ENCODE measurements around the gene OR10P1.

OR10P1 gene

DNA sequence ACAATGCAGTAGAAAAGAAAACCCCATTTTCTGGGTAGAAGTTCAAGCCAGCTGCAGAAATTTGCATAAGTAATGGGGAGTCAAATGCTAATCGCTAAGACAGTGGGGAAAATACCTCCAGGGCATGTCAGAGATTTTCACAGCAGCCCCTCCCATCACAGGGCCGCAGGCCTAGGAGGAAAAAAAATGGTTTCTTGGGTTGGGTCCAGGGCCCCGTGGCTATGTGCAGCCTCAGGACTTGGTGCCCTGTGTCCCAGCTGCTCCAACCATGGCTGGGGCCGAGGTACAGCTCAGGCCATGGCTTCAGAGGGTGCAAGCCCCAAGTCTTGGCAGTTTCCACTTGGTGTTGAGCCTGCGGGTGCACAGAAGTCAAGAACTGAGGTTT is 14.6 kb downstream of the OR10P1 start:
- DNase-seq (ENCODE audit: low read depth, low spot score): no peak

DNA sequence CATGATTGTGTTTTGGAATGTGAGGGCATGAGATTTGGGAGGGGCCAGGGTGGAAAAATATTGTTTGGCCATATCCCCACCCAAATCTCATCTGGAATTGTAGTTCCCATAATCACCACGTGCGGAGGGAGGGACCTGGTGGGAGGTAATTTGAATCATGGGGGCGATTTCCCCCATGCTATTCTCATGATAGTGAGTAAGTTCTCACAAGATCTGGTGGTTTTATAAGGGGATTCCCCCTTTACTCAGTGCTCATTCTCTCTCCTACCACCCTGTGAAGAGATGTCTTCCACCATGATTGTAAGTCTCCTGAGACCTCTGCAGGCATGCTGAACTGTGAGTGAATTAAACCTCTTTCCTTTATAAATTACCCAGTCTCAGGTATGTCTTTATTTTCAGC is 15.7 kb downstream of the OR10P1 start:
- no peak for DNase-seq (ENCODE audit: low read depth, low spot score)

DNA sequence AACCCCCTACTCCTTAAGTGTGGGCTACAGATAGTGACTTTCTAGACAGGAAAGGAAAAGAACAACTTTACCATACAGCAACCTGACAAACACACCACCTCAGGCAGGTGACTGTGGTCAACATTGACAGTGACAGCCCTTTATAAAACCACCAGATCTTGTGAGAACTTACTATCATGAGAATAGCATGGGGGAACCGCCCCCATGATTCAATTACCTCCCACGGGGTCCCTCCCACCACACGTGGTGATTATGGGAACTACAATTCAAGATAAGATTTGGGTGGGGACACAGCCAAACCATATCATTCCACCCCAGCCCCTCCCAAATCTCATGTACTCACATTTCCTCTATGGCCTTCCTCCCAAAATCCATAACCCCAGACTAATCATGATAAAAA is 16.3 kb downstream of the OR10P1 start:
- no peak for DNase-seq (ENCODE audit: low read depth, low spot score)

DNA sequence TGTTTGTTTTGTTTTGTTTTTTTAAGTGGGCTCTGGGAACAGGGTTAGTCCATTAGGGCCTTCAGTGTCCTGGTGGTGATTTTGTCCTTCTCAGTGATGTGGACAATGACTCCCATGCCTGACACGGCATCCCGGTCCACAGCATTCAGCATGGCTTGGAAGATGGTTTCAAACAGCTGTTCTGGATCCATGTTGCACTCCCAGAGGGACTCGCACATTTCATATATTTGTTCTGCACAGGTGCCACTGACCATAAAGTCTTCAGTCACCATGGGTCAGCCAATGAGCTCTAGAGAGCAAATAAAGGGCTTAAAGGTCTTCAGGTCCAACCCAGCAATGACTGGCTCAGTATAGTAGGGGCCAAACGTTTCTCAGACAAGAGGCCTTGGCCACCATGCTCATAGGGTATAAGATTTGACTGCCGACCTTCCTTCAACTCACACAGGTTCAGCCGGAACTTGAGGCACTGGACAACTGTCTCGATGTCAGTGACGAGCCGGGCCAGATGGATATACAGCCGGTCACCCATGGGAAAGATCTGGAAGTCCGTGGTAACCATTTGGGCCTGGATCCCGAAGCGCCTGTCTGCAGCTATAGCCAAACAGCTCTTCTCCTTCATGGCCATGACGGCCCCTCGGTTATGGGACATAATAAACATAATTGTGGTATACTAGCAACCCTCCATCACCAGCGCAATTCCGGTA is 18.0 kb downstream of the OR10P1 start:
- DNase-seq (ENCODE audit: low read depth, low spot score): no peak

DNA sequence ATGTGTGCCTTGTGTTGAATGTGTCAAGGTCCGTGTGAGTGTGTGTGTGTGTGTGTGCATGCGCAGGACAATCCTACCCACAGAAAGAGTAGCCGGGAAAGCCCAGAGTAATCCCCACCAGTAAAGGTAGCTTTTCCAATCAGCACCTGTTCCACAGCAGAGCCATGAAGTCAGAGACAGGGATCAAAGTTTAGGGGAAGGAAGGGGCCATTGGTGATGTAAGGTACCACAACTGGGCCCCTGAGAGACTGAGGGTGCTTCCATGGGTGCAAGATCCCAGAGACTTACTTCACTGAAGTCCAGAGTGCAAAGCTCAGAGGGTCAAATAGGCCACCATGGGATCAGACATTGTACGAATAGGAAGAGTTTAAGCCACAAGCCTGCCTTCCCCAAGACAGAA is 20.5 kb downstream of the OR10P1 start:
- DNase-seq (ENCODE audit: low read depth, low spot score): no peak

DNA sequence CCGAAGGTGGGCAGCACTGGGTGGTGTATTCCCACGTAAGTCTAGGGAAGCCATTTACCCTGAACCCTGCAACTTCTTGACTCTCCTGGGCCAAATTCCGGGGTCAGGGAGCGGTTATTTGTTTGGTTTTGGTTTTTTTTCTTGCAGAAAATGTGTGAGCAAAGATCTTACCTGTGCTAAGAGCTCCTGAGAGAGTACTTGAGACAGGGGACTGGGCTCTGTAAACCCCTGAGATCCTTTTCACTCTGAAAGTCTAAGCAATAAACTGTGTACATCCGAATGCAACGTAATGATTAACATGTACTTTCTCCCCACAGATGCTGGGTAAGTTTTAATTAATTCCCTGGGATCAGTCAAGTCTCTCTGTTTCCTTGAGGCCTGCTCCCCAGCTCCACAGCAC is 21.5 kb downstream of the OR10P1 start:
- DNase-seq (ENCODE audit: low read depth, low spot score): no peak

DNA sequence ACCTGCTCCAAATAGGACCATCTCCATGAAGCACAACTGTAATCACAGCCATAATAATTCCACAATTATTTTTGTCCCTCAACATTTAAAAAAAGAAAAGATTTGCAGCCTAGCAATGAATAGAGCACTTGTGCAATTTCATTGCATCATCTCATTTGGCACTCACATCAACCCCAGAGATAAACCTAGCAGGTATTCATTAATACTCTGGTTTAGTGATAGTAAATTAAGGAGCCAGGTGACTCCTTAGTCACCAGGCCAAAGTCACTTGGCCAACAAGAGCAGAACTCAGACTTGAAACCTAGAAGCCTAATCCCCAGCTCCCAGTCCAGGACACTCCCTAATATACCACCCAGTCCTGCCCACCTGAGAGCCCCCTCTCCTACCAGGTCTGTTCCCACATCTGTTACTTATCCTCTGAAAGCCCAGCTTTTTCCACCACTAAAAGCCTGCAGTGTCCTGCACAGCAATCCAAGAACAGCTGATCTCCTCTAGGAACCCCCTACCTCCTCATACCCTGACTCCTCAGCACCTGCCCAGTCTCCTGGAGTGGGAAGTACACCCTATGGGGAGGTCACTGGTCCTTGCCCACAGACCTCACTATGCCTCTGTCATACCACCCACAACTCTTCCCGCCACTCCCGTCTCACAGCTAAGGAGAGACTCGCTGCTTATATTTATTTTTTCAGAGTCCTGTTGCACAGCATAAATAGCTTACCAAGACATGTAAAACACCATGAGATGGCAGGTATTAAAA is 22.1 kb downstream of the OR10P1 start:
- DNase-seq (ENCODE audit: low read depth, low spot score): no peak

DNA sequence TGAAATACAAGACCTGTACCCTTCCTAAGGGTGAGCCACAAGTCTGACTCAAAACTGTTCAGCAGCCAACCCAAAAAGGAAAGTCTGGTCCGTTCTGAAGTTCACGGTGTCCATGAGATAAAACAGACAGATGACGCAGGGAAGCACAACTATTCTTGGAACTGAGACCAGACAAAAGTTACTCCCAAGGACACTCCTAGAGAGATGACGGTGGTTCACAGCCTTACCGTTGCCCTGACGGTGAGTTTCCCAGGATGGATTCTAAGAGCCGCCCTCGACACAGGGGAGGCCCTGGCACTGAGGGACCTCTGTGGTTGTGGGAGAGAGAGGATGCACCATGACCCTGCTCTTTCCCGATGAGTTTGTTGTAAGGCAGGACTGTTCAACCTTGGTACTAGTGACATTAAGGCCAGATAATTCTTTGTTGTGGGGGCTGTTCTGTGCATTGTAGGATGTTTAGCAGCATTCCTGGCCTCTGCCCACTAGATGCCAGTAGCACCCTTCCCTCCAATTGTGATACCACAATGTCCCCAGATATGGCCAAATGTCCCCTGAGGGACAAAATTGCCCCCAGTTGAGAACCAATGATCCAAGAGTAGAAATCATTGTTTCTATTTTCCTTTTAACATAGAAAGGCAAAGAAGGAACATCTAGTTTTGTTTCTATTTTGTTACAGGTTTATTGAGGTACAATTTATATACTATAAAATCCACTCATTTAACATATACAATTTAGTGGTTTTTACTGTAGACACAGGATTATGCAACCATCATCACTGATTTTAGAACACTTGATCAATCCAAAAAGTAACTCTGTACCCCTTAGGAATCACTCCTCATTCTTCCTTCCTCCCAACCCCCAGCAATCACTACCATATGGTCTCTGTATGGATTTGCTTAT is 23.0 kb downstream of the OR10P1 start:
- DNase-seq (ENCODE audit: low read depth, low spot score): no peak

DNA sequence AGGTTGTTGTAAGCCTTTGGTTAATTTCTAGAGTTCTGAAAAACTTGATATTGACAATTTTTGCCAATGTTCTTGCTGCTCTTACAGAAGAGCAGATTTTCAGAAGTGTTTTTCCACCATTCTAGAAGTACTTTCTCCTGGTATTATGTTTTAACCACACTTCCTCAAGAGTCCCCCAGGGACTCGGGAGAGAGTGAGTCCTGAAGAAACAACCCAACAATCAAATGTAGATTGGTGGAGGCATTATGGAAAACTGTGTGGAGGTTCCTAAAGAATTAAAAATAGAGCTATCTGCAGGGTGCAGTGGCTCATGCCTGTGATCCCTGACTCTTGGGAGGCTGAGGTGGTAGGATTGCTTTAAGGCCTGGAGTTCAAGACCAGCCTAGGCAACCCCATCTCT is 26.7 kb downstream of the OR10P1 start:
- DNase-seq (ENCODE audit: low read depth, low spot score): no peak

DNA sequence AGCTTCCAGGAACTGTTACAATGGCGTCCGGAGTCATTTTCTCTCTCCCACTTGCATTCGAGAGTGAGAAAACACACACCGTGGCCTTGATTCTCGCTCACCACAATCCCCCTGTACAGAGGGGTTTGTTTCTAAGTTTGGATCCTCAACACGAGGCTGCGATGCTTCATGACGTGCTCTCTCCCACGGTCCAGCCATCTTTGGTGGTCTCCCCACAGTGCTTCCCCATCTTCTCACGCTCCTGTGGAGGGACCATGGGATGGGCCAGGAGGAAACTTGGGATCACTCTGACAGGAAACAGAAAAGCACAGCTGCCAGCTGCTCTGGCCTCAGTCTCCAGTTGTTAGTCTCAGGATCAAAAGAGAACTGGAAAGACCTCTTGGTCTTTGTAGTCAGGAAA is 28.1 kb downstream of the OR10P1 start:
- DNase-seq (ENCODE audit: low read depth, low spot score): no peak

DNA sequence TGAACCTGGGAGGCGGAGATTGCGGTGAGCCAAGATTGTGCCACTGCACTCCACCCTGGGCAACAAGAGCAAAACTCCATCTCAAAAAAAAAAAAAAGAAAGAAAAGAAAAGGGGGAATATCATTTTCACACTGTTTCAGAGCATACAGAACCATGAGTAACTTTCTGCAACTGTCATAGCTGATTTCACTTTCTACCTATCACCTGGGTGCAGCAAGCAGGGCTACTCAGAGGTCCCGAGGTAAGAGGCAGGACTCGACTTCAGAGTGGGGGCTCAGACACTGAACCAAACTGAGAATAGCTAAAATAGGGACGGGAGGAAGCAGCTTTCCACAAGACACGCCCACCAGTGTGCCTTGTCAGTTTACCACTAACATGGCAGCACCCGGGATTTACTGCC is 29.8 kb downstream of the OR10P1 start:
- no peak for DNase-seq (ENCODE audit: low read depth, low spot score)

DNA sequence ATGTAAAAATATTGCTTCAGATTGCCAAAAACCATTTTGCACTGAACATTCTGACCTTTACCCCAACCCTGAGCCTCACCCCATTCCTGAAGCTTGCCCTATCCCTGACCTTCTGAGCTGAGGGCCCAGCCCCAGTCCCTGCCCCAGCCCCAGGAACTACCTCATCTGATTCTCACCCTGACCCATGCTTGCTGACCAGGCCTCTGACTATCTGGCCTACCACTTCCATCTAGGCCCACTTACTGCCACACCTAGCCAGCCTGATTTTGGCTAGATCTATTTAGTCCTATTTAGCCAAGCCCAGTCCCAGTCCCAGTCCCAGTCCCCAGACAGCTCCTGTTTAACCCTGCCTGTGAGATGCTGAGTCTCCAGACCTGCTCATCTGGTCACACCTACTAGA is 33.6 kb downstream of the OR10P1 start:
- no peak for DNase-seq (ENCODE audit: low read depth, low spot score)

DNA sequence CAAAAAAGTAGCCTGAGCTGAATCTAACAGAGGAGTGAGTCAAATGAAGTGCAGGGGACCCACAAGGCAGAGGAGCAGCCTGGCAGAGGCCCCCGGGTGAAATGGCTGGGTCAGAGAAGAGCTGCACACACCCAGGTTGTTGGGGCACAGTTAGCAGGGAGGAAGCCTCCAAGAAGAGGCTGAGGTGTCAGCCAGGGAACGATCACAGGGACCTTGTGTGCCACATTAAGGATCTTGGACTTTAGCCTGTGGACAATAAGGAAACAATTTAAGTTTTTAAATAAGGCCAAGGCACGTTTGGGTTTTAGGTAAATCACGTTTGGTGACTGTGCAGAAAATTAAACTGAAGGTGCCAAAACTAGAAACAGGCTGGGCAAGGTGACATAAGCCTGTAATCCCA is 35.1 kb downstream of the OR10P1 start:
- no peak for DNase-seq (ENCODE audit: low read depth, low spot score)

DNA sequence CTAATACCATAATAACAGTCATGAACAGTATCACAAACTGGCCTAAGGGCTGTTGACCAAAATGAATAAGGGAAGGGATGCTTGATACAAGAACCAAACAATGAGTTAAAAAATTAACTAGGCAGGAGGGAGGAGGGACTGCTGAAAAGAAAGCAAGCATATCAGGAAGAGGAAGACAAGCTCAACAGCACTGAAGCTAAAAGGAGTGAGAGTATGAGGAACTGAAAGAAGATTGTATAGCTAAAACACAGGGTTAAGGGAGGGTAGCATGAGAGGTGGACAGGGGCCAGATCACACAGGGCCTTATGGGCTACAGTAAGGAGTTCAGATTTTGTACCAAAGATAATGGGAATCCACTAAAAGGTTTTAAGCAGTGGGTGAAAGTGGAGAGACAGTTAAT is 36.9 kb downstream of the OR10P1 start:
- no peak for DNase-seq (ENCODE audit: low read depth, low spot score)

DNA sequence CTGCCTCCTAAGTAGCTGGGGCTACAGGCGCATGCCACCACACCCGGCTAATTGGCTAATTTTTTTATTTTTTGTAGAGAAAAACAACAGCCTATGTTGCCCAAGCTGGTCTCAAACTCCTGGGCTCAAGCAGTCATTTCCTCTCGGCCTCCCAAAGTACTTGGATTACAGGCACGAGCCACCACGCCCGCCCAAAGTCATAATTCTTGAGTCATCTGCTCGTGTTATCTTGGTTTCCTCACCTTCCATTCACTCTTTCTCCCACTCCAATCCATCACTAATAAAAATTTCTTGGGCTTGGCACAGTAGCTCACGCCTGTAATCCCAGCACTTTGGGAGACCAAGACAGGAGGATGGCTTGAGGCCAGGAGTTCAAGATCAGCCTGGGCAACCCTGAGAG is 39.0 kb downstream of the OR10P1 start:
- DNase-seq (ENCODE audit: low read depth, low spot score): no peak

DNA sequence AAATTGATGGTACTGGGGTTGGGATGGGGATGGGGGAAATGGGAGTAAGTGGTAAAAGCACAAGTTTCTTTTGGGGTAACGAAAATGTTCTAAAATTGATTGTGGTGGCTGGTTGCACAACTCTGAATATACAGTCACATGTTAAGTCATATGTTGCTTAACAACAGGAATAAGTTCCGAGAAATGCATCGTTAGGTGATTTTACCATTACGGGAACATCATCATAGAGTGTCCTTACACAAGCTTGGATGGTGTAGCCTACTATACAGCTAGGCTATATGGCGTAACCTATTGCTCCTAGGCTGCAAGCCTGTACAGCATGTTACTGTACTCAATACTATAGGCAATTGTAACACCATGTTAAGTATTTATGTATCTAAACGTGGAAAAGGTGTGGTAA is 40.0 kb downstream of the OR10P1 start:
- no peak for DNase-seq (ENCODE audit: low read depth, low spot score)

DNA sequence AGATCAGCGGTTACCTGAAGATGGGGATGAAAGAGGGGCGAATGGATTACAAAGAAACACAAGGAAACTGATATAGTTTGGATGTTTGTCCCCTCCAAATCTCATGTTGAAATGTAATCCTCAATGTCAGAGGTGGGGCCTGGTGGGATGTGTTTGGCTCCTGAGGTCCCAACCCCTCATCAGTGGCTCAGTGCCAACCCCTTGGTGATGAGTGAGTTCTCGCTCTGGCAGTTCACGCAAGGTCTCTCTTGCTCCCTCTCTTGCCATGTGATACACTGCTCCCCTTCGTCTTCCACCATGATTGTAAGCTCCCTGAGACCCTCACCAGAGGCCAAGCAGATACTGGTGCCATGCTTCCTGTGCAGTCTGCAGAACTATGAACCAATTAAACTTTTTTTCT is 43.0 kb downstream of the OR10P1 start:
- no peak for DNase-seq (ENCODE audit: low read depth, low spot score)

DNA sequence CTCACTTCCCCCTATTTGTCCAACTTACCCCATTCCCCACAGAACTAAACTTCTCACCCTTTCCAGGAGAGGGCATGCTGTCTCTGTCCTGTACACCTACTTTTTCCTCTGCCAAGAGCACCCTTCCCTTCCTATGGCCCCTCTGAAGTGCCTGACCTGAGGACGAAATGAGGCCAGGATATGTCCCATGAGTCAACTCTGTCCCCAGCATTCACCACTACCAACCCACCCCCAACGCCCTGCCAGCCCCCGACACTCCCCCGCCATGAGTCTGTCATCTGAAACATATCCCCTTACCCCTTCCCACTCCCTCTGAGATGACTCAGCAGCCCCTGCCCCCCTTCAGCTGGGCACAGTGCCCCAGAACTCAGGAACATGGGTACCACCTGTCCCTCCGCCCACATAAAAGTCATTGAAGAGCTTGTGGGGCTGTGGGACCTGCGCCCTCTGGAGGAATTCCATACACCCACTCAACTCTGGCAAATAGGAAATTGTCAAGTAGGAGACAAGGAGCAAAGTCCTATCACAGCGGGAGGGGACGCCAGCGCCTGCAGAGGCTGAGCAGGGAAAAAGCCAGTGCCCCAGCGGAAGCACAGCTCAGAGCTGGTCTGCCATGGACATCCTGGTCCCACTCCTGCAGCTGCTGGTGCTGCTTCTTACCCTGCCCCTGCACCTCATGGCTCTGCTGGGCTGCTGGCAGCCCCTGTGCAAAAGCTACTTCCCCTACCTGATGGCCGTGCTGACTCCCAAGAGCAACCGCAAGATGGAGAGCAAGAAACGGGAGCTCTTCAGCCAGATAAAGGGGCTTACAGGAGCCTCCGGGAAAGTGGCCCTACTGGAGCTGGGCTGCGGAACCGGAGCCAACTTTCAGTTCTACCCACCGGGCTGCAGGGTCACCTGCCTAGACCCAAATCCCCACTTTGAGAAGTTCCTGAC is 44.7 kb downstream of the OR10P1 start:
- peak; percentile 67 for DNase-seq (ENCODE audit: low read depth, low spot score)

DNA sequence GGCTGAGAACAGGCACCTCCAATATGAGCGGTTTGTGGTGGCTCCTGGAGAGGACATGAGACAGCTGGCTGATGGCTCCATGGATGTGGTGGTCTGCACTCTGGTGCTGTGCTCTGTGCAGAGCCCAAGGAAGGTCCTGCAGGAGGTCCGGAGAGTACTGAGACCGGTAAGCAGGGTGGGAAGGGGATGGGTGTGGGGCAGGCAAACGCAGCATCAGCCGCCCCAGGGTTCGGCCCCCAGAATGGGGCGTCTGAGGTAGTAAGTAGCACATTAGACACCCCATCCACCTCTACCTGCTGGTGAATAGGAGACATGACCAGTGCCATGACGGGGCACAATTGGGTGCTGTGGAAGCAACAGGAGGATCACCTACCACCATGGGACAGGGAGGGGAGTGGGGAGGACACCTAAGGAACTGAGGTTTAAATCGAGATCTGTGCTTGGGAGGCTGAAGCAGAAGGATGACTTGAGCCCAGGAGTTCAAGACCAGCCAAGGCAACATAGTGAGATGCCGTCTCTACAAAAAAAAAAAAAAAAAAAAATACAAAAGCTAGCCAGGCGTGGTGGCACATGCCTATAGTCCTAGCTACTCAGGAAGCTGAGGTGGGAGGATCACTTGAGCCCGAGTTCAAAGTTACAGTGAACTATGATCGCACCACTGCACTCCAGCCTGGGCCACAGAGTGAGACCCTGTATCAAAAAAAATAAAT is 45.5 kb downstream of the OR10P1 start:
- DNase-seq (ENCODE audit: low read depth, low spot score): no peak

DNA sequence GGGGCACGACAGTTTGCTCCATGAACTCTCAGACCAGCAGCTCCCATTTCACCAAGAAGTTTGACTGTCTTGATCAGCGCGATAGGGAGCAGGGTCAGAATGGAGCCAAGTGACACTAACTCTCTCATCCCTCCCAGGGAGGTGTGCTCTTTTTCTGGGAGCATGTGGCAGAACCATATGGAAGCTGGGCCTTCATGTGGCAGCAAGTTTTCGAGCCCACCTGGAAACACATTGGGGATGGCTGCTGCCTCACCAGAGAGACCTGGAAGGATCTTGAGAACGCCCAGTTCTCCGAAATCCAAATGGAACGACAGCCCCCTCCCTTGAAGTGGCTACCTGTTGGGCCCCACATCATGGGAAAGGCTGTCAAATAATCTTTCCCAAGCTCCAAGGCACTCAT is 47.0 kb downstream of the OR10P1 start:
- no peak for DNase-seq (ENCODE audit: low read depth, low spot score)

Measured in iPS DF 19.7 (cell line).